HG02973 (cell line): ENCODE results near the gene TBKBP1.

Experiments
- ATAC-seq: cut with Tn5 transposase; IDR thresholded peaks from one replicate; pipeline ENCODE4 v1.9.1; 2021; ENCODE audit warnings: moderate library complexity; ENCODE audit not compliant: unreplicated experiment

The TBKBP1 gene

GRCh38 chr17:47697906-47698711 lies 4.1 kb downstream of the TBKBP1 start:
- no peak for ATAC-seq

GRCh38 chr17:47698749-47699535 lies 5.0 kb downstream of the TBKBP1 start:
- ATAC-seq: no peak

GRCh38 chr17:47699536-47699840 lies 5.5 kb downstream of the TBKBP1 start:
- no peak for ATAC-seq

- no peak for ATAC-seq
Measured at GRCh38 chr17:47700471-47701449, 6.8 kb downstream of the TBKBP1 start.

- ATAC-seq: no peak
Measured at GRCh38 chr17:47701608-47702007, 7.6 kb downstream of the TBKBP1 start.

GRCh38 chr17:47702391-47702995 lies 8.5 kb downstream of the TBKBP1 start:
- no peak for ATAC-seq

GRCh38 chr17:47703191-47703591 lies 9.2 kb downstream of the TBKBP1 start:
- no peak for ATAC-seq

- ATAC-seq: no peak
Measured at GRCh38 chr17:47703671-47704070, 9.7 kb downstream of the TBKBP1 start.

- no peak for ATAC-seq
Measured at GRCh38 chr17:47704116-47704515, 10.2 kb downstream of the TBKBP1 start.

- no peak for ATAC-seq
Measured at GRCh38 chr17:47704736-47705135, 10.8 kb downstream of the TBKBP1 start.

- ATAC-seq: no peak
Measured at GRCh38 chr17:47705536-47706530, 11.9 kb downstream of the TBKBP1 start.

- no peak for ATAC-seq
Measured at GRCh38 chr17:47707056-47707804, 13.3 kb downstream of the TBKBP1 start.

- ATAC-seq: no peak
Measured at GRCh38 chr17:47707884-47708283, 13.9 kb downstream of the TBKBP1 start.

GRCh38 chr17:47708312-47708863 lies 14.4 kb downstream of the TBKBP1 start:
- ATAC-seq: no peak

GRCh38 chr17:47708864-47709541 lies 15.0 kb downstream of the TBKBP1 start:
- ATAC-seq: no peak

- no peak for ATAC-seq
Measured at GRCh38 chr17:47709594-47709993, 15.6 kb downstream of the TBKBP1 start.

- no peak for ATAC-seq
Measured at GRCh38 chr17:47711366-47712099, 17.6 kb downstream of the TBKBP1 start.
